NB4 (cell line): ENCODE results near the gene ASB18.

ENCODE experiments used
- DNase-seq: peaks from one replicate; pipeline ENCODE4 v3.0.0; 2010; ENCODE audit warnings: low read depth
- H3K4me3 ChIP-seq: one replicate; pipeline ENCODE4 v1.5.1; 2011; ENCODE audit warnings: mild to moderate bottlenecking, low read depth, low read length, moderate library complexity
- MYC ChIP-seq: IDR thresholded peaks from 2 replicates; pipeline ENCODE4 v1.6.1; 2011; ENCODE audit warnings: low read depth, low read length
- POLR2A ChIP-seq: IDR thresholded peaks from 2 replicates; pipeline ENCODE4 v1.6.1; 2011; ENCODE audit warnings: mild to moderate bottlenecking; ENCODE audit not compliant: insufficient read length; ENCODE audit errors: extremely low read depth
- TF ChIP-seq, protein P1 (sequence below): IDR thresholded peaks from one replicate; pipeline ENCODE4 v1.5.1; 2012; ENCODE audit warnings: low read depth, low read length
- TF ChIP-seq, protein P2 (sequence below): IDR thresholded peaks from 2 replicates; pipeline ENCODE4 v1.6.1; 2011; ENCODE audit warnings: low read depth, low read length

ASB18 gene

DNA sequence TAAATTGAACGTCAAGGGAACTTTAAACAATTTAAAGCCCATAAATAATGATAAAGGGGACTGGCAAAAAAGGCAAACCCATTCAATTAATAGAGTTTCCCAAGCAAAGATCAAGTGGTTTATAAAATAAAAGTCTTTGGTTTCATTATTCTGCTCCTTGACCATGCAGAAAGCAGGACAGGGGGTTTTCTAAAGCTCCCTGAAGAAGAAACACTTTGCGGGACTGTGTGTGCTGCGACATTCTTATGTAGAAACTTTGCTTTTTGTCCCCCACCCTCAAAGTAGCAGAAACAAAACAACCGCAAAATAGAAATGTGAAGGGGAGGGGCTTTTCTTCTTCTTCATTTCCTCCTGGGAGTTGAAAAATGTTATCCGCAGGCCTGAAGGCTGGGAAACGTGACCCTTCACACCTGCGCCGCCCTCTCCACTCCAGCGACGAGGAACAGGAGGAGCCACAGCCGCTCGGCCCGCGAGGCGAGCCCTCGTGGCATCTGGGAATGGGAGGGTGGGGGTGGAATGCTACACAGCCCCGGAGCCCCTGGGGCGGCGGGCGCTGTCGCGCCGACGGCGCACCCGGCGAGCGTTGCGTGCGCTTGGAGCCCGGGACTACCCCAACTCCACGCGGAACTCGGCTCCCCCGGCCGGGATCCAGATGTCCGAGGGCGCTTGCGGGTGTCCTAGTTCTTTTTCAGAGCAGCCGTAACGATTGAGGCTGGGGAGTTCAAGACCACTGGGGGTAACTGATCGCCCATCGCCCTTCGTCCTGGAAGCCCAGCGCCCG, 91.8 kb downstream of the ASB18 start:
- no peak overlapping the region for H3K4me3 ChIP-seq
- DNase-seq: no peak

DNA sequence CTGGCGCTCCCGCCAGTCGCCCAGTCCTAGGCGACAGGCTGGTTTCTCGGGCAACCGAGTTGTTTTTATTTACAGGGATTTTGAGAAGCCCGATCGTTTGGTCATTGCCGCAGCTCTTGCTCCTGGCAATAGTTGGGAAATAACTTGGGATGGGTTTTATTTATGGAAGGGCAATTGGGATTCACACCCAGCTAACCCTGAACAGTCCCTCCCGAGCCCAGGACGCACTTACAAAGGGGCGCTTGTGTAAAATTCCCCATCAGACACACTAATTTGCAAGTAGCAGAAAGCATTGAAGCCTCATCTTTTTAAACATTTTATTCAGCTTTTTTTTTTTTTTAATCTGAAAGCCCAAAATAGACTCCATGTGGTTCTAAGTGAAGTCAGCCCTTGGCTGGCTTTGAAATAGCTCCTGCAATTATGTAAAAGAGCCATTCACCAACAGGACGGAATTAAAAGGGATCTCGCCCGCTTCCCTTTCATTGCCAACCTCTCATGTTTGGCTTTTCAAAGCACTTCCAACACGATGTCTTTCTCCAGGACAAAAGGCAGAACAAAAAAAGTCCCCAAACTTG, 92.4 kb downstream of the ASB18 start:
- H3K4me3 ChIP-seq: no peak overlapping the region
- DNase-seq: no peak
- TF ChIP-seq MYC: no peak
- TF ChIP-seq POLR2A: no peak
- TF ChIP-seq, protein P1, sequence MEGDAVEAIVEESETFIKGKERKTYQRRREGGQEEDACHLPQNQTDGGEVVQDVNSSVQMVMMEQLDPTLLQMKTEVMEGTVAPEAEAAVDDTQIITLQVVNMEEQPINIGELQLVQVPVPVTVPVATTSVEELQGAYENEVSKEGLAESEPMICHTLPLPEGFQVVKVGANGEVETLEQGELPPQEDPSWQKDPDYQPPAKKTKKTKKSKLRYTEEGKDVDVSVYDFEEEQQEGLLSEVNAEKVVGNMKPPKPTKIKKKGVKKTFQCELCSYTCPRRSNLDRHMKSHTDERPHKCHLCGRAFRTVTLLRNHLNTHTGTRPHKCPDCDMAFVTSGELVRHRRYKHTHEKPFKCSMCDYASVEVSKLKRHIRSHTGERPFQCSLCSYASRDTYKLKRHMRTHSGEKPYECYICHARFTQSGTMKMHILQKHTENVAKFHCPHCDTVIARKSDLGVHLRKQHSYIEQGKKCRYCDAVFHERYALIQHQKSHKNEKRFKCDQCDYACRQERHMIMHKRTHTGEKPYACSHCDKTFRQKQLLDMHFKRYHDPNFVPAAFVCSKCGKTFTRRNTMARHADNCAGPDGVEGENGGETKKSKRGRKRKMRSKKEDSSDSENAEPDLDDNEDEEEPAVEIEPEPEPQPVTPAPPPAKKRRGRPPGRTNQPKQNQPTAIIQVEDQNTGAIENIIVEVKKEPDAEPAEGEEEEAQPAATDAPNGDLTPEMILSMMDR: no peak
- TF ChIP-seq, protein P2, sequence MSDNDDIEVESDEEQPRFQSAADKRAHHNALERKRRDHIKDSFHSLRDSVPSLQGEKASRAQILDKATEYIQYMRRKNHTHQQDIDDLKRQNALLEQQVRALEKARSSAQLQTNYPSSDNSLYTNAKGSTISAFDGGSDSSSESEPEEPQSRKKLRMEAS: no peak

More for the DNA sequence above, 91.8 kb downstream of the ASB18 start:
- TF ChIP-seq POLR2A (no peak), MYC (no peak)
- TF ChIP-seq, protein P2: no peak
- TF ChIP-seq, protein P1: no peak

DNA sequence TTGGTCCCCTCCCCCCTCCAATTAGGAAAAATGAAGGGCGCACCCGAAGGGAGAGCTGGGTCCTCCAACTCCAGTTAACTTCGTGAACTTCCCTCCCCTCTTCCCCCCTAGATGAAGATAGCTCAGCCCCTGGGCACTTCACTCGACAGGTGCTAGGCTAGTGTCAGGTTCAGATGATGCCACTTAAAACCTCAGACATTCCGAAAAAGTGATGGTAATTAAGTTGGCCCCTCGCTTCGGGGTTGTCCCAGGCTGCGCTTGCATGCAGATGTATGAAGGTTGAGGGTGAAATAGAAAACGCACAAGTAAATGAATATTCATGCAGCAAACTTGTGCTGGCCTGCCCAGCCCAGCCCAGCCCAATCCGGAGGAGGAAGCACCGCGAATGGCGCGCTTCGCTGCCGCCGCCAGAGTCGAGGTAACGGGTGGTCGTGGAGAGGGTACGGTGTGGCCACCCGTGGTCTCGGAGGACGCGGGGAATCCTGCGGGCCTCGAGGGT, 93.0 kb downstream of the ASB18 start:
- H3K4me3 ChIP-seq: no peak overlapping the region
- no peak for DNase-seq
- TF ChIP-seq POLR2A (no peak), MYC (no peak)
- TF ChIP-seq, protein P2: no peak
- TF ChIP-seq, protein P1: no peak

DNA sequence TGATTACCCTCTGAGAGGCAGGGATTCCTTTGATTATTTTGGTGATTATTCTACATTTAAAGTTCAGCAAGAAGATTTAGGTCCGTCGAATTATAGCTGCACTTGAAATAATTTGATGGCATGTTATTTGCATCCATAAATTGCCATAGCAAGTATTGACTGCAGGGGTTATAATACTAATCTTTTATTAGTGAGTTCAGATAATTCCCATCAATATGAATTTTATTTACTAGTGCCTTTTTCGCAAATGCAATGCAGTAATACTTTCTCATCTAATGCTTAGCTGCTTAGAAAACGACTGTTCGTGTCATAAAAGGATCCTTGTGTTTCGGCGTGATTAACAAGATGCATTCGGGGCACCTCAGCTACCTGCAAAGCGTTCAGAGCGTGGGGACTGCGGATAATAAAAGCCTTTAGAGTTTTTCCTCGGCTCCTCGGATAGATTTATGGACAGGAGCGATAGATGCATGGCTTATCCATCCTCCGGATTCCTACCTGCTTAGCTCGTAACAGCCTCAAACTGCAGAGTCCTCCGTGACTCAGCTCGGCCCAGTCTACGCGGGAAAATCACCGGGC, 93.5 kb downstream of the ASB18 start:
- TF ChIP-seq, protein P1: no peak
- TF ChIP-seq MYC: no peak
- TF ChIP-seq, protein P2: no peak
- no peak for TF ChIP-seq POLR2A
- no peak overlapping the region for H3K4me3 ChIP-seq
- no peak for DNase-seq

DNA sequence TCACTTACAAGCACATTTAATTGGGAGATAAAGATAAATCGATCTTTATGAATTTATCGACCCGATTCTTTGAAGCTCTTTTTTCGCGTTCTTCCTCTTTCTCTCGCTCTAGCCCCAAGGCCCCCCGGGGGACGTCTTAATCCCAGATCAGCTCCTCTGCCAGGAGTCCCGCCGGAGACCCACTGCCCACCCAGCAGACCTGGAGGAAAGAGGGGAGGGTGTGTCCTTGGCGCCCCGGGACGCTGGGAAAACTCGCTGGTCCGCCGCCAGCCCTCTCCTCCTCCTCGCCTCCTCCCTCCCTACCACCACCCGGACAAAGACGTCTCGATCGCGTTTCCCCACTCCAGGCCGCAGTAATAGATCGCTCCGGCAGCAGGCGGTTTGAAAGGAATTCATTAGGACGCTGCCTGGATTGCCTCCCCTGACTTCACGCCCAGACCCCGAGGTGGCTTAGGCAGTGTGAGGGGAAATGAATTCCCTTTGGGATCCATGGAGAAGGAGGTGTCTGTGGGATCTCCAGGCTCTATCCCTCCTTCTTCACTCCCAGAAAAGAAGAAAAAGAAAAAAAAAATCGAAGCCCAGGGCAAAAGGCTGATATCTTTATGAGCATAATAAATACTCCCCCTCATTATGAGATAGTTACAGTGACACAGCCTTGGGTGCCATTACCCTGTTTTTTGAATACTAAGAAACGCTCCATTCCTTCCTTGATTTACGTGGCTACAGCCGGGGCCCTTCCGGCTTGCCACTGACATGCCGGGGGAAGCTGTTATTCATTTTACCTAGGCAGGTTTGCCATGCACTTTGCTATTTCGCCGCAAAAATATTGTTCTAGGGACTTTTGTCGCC, 94.2 kb downstream of the ASB18 start:
- no peak for TF ChIP-seq MYC
- TF ChIP-seq, protein P2: no peak
- DNase-seq: no peak
- no peak overlapping the region for H3K4me3 ChIP-seq
